Fibroblast of lung (primary cell): ENCODE measurements around the gene SMC2. TPM values are rescaled to one million over a fixed set of nuclear protein-coding genes. Genes with fewer than 3 reads are reported as not detected.

Source experiments
- DNase-seq, 2 donors: peaks; one replicate each; pipeline versions ENCODE4 v3.0.0 to v3.0.0-alpha.2; 2010; ENCODE audit warnings: low read depth in 2 of 2
- H2AFZ ChIP-seq: 2 replicates; pipeline ENCODE4 v1.5.1; 2012; ENCODE audit warnings: low read length, control low read depth, inconsistent platforms
- H3K27ac ChIP-seq: 2 replicates; pipeline ENCODE4 v1.5.1; 2011; ENCODE audit warnings: low read length, control low read depth; ENCODE audit not compliant: insufficient read depth
- H3K27me3 ChIP-seq: 2 replicates; pipeline ENCODE4 v1.5.1; 2011; ENCODE audit warnings: mild to moderate bottlenecking, low read length; ENCODE audit not compliant: control insufficient read depth, insufficient read depth
- H3K36me3 ChIP-seq: 2 replicates; pipeline ENCODE4 v1.5.1; 2011; ENCODE audit warnings: low read length; ENCODE audit not compliant: control insufficient read depth, insufficient read depth
- H3K4me1 ChIP-seq: 2 replicates; pipeline ENCODE4 v1.5.1; 2011; ENCODE audit warnings: low read length; ENCODE audit not compliant: control insufficient read depth, insufficient read depth; ENCODE audit errors: extremely low read depth
- H3K4me2 ChIP-seq: 2 replicates; pipeline ENCODE4 v1.5.1; 2011; ENCODE audit warnings: low read length, control low read depth; ENCODE audit not compliant: insufficient read depth; ENCODE audit errors: extremely low read depth
- H3K4me3 ChIP-seq, 4 experiments: fragments of 200-600 bp in 1 of 4; sonication (generic) in 1 of 4; replicated peaks in 1 of 4; 2 replicates each; pipeline ENCODE4 v1.5.1; 2011 to 2016; ENCODE audit warnings: low read length in 4 of 4, low read depth in 3 of 4, mild to moderate bottlenecking in 3 of 4, control low read depth in 2 of 4, inconsistent platforms in 1 of 4, mixed read lengths in 1 of 4; ENCODE audit not compliant: insufficient read depth in 1 of 4; ENCODE audit errors: control extremely low read depth in 1 of 4
- H3K79me2 ChIP-seq: 2 replicates; pipeline ENCODE4 v1.5.1; 2012; ENCODE audit warnings: mild to moderate bottlenecking, low read length, inconsistent platforms; ENCODE audit not compliant: control insufficient read depth, insufficient read depth
- H3K9ac ChIP-seq: 2 replicates; pipeline ENCODE4 v1.5.1; 2011; ENCODE audit warnings: mild to moderate bottlenecking, low read length, control low read depth; ENCODE audit not compliant: insufficient read depth
- H3K9me3 ChIP-seq: 2 replicates; pipeline ENCODE4 v1.5.1; 2012; ENCODE audit warnings: low read depth, low read length; ENCODE audit not compliant: control insufficient read depth, insufficient read depth
- H4K20me1 ChIP-seq: 2 replicates; pipeline ENCODE4 v1.5.1; 2011; ENCODE audit warnings: low read length; ENCODE audit not compliant: control insufficient read depth, insufficient read depth; ENCODE audit errors: extremely low read depth
- EZH2 ChIP-seq: IDR thresholded peaks from 2 replicates; pipeline ENCODE4 v1.5.1; 2012; ENCODE audit warnings: low read length, control low read depth, mild to moderate bottlenecking; ENCODE audit errors: missing control alignments
- polyA plus RNA-seq, 2 donors: library from polyadenylated mRNA; depleted of rRNA in 1 of 2; stranded (reverse) in 1 of 2; unstranded in 1 of 2; fragments of >200 nt; gene quantifications; 2 replicates each; pipeline ENCODE4 v1.2.1, GENCODE V29; 2011 to 2012; ENCODE audit warnings: missing spikeins in 1 of 2
- total RNA-seq: library from RNA; depleted of rRNA; stranded (reverse); fragments of >200 nt; gene quantifications from 2 replicates; pipeline ENCODE4 v1.2.1, GENCODE V29; 2014
- TF ChIP-seq, protein P1 (sequence below), 2 donors: IDR thresholded peaks in 1 of 2; conservative IDR thresholded peaks in 1 of 2; 1 replicate in 1 of 2; 2 replicates in 1 of 2; pipeline ENCODE4 v1.5.1; 2011 to 2012; ENCODE audit warnings: low read length in 2 of 2, control low read depth in 1 of 2, inconsistent platforms in 1 of 2, low read depth in 1 of 2, mild to moderate bottlenecking in 1 of 2

Gene SMC2
- total and polyA plus RNA-seq, 2 donors (not counting 1 experiment from before 2014, with no cell fraction given), result 8.9 to 12.6 TPM

DNA sequence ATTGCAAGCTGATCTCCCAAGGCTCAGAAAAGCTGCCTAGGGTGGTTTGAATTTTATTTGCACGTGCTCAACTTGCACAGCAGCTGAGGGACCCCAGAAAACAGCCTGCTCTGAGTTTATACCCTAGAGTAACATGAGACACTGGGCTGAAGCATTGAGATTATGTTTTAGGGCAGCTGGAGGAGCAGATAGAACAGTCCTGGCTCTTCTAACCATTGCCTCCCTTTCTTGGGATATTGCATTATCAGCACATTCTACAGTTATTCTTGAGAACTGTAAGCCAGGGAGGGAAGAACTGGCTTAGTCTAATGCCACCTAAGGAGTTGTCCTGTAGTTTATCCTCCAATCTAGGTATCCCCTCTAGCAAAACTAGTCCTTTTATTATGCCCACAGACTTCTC is 10.3 kb downstream of the SMC2 start:
- H4K20me1 ChIP-seq, result no peaks in the 10 kb centered on the region
- no peak for DNase-seq
- H3K4me2 ChIP-seq, result no peak overlapping the region
- H3K4me1 ChIP-seq, result no peaks in the 10 kb centered on the region
- no peaks in the 10 kb centered on the region for H3K27me3 ChIP-seq
- H2AFZ ChIP-seq, result no peak overlapping the region
- H3K36me3 ChIP-seq, result peaks cover 2% of the 10 kb centered on the region
- H3K4me3 ChIP-seq, result no peak overlapping the region
- H3K79me2 ChIP-seq, result no peaks in the 10 kb centered on the region
- H3K9ac ChIP-seq, result no peak overlapping the region
- no peak overlapping the region for H3K27ac ChIP-seq
- TF ChIP-seq, protein P1, sequence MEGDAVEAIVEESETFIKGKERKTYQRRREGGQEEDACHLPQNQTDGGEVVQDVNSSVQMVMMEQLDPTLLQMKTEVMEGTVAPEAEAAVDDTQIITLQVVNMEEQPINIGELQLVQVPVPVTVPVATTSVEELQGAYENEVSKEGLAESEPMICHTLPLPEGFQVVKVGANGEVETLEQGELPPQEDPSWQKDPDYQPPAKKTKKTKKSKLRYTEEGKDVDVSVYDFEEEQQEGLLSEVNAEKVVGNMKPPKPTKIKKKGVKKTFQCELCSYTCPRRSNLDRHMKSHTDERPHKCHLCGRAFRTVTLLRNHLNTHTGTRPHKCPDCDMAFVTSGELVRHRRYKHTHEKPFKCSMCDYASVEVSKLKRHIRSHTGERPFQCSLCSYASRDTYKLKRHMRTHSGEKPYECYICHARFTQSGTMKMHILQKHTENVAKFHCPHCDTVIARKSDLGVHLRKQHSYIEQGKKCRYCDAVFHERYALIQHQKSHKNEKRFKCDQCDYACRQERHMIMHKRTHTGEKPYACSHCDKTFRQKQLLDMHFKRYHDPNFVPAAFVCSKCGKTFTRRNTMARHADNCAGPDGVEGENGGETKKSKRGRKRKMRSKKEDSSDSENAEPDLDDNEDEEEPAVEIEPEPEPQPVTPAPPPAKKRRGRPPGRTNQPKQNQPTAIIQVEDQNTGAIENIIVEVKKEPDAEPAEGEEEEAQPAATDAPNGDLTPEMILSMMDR (conservative IDR thresholded peaks at IDR 0.05 in 1 of 2, IDR thresholded peaks at IDR 0.05 in 1 of 2; ENCODE audit: low read depth in 1 of 2, low read length in 2 of 2), result no peak
- TF ChIP-seq EZH2, result no peak
- H3K9me3 ChIP-seq, result no peaks in the 10 kb centered on the region

DNA sequence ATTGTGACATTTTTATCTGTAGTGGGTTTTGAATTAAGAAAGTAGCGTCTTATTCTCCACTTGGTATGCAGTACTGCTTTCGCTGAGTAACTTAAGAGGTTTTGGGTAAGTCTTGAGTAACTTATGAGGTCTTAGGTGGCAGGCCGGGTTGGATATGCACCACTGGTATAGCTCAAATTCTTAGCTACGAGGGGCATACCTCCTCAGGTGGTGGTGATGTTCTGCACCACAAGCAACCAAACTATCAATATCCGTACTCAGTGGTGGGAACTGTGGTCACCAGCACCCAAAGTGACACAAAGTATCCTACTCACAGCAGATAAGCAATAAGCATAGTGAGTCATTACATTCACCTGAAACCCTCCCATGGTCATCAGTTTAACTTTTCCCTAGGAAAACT is 13.7 kb downstream of the SMC2 start:
- Histone ChIP-seq H3K9me3 (no peaks in the 10 kb centered on the region), H3K4me2 (no peak overlapping the region), H3K4me1 (no peaks in the 10 kb centered on the region), H3K36me3 (peaks cover 2% of the 10 kb centered on the region), H3K9ac (no peak overlapping the region), H3K79me2 (no peaks in the 10 kb centered on the region), H3K4me3 (no peak overlapping the region), H2AFZ (no peak overlapping the region), H3K27ac (no peak overlapping the region), H4K20me1 (no peaks in the 10 kb centered on the region), H3K27me3 (no peaks in the 10 kb centered on the region)
- no peak for DNase-seq
- no peak for TF ChIP-seq EZH2
- TF ChIP-seq, protein P1 (conservative IDR thresholded peaks at IDR 0.05 in 1 of 2, IDR thresholded peaks at IDR 0.05 in 1 of 2; ENCODE audit: low read depth in 1 of 2, low read length in 2 of 2), result no peak

DNA sequence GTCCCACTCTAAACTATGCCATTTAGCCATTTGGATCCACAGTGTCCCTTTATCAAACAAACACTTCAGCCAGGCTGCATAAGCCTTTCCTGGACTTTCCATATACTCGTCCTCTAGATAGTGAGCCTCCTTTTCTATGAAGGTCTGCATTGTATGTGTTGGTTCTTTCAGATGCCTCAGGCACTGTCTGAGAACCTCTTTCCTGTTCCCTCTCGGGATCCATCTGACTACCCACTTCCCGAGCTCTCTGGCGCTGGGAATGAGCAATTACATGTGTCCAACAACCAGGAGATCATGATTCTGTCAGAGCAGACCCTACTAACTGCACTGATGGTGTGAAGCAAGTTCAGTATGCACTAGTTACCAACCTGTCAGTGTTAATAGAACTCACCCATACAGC is 14.2 kb downstream of the SMC2 start:
- no peaks in the 10 kb centered on the region for H3K4me1 ChIP-seq

More for the DNA sequence above, 14.2 kb downstream of the SMC2 start:
- Histone ChIP-seq H3K36me3 (peaks cover 2% of the 10 kb centered on the region), H4K20me1 (no peaks in the 10 kb centered on the region), H3K9me3 (no peaks in the 10 kb centered on the region), H3K79me2 (no peaks in the 10 kb centered on the region), H3K9ac (no peak overlapping the region), H3K4me2 (no peak overlapping the region), H3K27me3 (no peaks in the 10 kb centered on the region), H3K4me3 (no peak overlapping the region), H3K27ac (no peak overlapping the region), H2AFZ (no peak overlapping the region)
- TF ChIP-seq, protein P1 (conservative IDR thresholded peaks at IDR 0.05 in 1 of 2, IDR thresholded peaks at IDR 0.05 in 1 of 2; ENCODE audit: low read depth in 1 of 2, low read length in 2 of 2), result no peak
- no peak for TF ChIP-seq EZH2
- DNase-seq, result no peak
